Natural killer cell (primary cell): ENCODE data around the gene KANTR. TPM values are rescaled to one million over a fixed set of nuclear protein-coding genes. Genes with fewer than 3 reads are reported as not detected.
A peak's percentile ranks its signal among the peaks of the same experiment; 100 is the strongest.

Source experiments
- ATAC-seq, 3 donors: fragments of 150-1000 bp in 2 of 3; fragments of 200-7000 bp in 1 of 3; cut with Tn5 transposase; 1 replicate in 1 of 3; 2 replicates in 2 of 3; pipeline ENCODE4 v1.10.0; 2021; ENCODE audit warnings: mild to moderate bottlenecking in 2 of 3, moderate library complexity in 2 of 3
- DNase-seq, 2 donors: peaks; one replicate each; pipeline versions ENCODE4 v3.0.0 to v3.0.0-alpha.2; 2013 to 2021; ENCODE audit warnings: mixed read lengths in 1 of 2
- H3K27ac ChIP-seq: one replicate; pipeline ENCODE4 v1.5.1; 2013; ENCODE audit warnings: mild to moderate bottlenecking, low read length
- H3K27me3 ChIP-seq: one replicate; pipeline ENCODE4 v1.6.1; 2013; ENCODE audit warnings: low read length; ENCODE audit not compliant: control insufficient read depth, insufficient read depth
- H3K36me3 ChIP-seq: one replicate; pipeline ENCODE4 v1.6.1; 2013; ENCODE audit warnings: low read length; ENCODE audit not compliant: control insufficient read depth, insufficient read depth
- H3K4me1 ChIP-seq: one replicate; pipeline ENCODE4 v1.6.1; 2013; ENCODE audit warnings: low read length; ENCODE audit not compliant: control insufficient read depth, insufficient read depth
- H3K4me3 ChIP-seq: one replicate; pipeline ENCODE4 v1.5.1; 2013; ENCODE audit warnings: low read length
- H3K9me3 ChIP-seq: one replicate; pipeline ENCODE4 v1.6.1; 2013; ENCODE audit warnings: low read length; ENCODE audit not compliant: control insufficient read depth, insufficient read depth
- H3K27ac Mint-ChIP-seq, 2 donors: one replicate each; pipeline ENCODE4 v1.8.0; 2022; ENCODE audit warnings: mild to moderate bottlenecking in 2 of 2, mixed read lengths in 2 of 2, moderate library complexity in 1 of 2
- H3K27me3 Mint-ChIP-seq, 2 donors: one replicate each; pipeline ENCODE4 v1.8.0; 2022; ENCODE audit warnings: low read depth in 2 of 2, mixed read lengths in 2 of 2
- H3K36me3 Mint-ChIP-seq: one replicate; pipeline ENCODE4 v1.8.0; 2022; ENCODE audit warnings: mixed read lengths
- H3K4me1 Mint-ChIP-seq, 2 donors: one replicate each; pipeline ENCODE4 v1.8.0; 2022; ENCODE audit warnings: mixed read lengths in 2 of 2
- H3K4me3 Mint-ChIP-seq: one replicate; pipeline ENCODE4 v1.8.0; 2022; ENCODE audit warnings: mild to moderate bottlenecking, moderate library complexity, mixed read lengths
- H3K9me3 Mint-ChIP-seq, 2 donors: one replicate each; pipeline ENCODE4 v1.8.0; 2022; ENCODE audit warnings: mixed read lengths in 2 of 2
- CTCF ChIP-seq: fragments of 200-600 bp; IDR thresholded peaks from one replicate; pipeline ENCODE4 v1.8.0; 2022; ENCODE audit warnings: antibody characterized with exemption
- WGBS: methylation state at CpG from one replicate; pipeline ENCODE4 v1.1.7; 2013; ENCODE audit warnings: missing lambda C conversion rate; ENCODE audit not compliant: insufficient coverage; 5-methylcytosine and 5-hydroxymethylcytosine counted together
- intact Hi-C: fragments of 100-400 bp; cut with micrococcal nuclease; formaldehyde crosslinking; loops from one replicate; pipeline ENCODE4 v1.14.2; 2022
- total RNA-seq, 4 donors: library from RNA; stranded (reverse); fragments of 120-200 nt in 1 of 4; gene quantifications; one replicate each; pipeline versions ENCODE4 v1.2.3 to v1.2.4, GENCODE V29; 2013 to 2022

Gene KANTR
- total RNA-seq, 3 donors from 2014 or later (not counting 1 experiment from before 2014, with no cell fraction given): 15.1 to 18.1 (median 17.1) TPM

GRCh38 chrX:53078943-53079342 is 15.0 kb upstream of the KANTR start:
- Histone ChIP-seq H3K36me3 (no peaks in the 10 kb centered on the region), H3K4me1 (peaks cover 19% of the 10 kb centered on the region), H3K9me3 (no peaks in the 10 kb centered on the region), H3K27ac (no peak overlapping the region), H3K27me3 (no peaks in the 10 kb centered on the region), H3K4me3 (no peak overlapping the region)
- ATAC-seq (no peak), DNase-seq (no peak)
- Mint-ChIP-seq H3K27me3 (no peaks in the 10 kb centered on the region), H3K36me3 (no peaks in the 10 kb centered on the region), H3K27ac (peak overlapping the region in 1 of 2 donors; percentile 94), H3K4me1 (peaks cover 9 to 35% of the 10 kb centered on the region in 2 donors), H3K9me3 (no peaks in the 10 kb centered on the region), H3K4me3 (no peak overlapping the region)
- WGBS: 100% methylated on average over 1 of the region's 1 CpG
- intact Hi-C loops: no loop called here
- TF ChIP-seq CTCF: no peak

- no peaks in the 10 kb centered on the region for H3K9me3 Mint-ChIP-seq
- Histone ChIP-seq H3K4me1 (peaks cover 19% of the 10 kb centered on the region), H3K27me3 (no peaks in the 10 kb centered on the region), H3K4me3 (no peak overlapping the region), H3K9me3 (no peaks in the 10 kb centered on the region), H3K36me3 (peaks cover 5% of the 10 kb centered on the region), H3K27ac (peak overlapping the region; percentile 67)
- peak overlapping the region; percentile 82 to 94 for H3K27ac Mint-ChIP-seq
- peak in 1 of 3 donors; percentile 5 for ATAC-seq
- no peaks in the 10 kb centered on the region for H3K36me3 Mint-ChIP-seq
- intact Hi-C loops: loop anchor here (10.0 kb wide), 1 partner anchor 604 kb away; the partner anchor contains the start of gene HUWE1
- H3K4me1 Mint-ChIP-seq: peaks cover 9 to 41% of the 10 kb centered on the region in 2 donors
- WGBS: 53% methylated on average over 6 of the region's 17 CpGs
- H3K4me3 Mint-ChIP-seq: peak overlapping the region; percentile 86
- no peaks in the 10 kb centered on the region for H3K27me3 Mint-ChIP-seq
- DNase-seq: peak in 1 of 2 donors; percentile 64
- no peak for TF ChIP-seq CTCF
Measured at GRCh38 chrX:53080628-53081580, 13.0 kb upstream of the KANTR start.

GRCh38 chrX:53081925-53082772 is 11.8 kb upstream of the KANTR start, which contains the start of gene TSPYL2:
Gene TSPYL2 (plus strand): TSS chrX:53082367. CDS start chrX:53082499, 132 bp downstream.
- Mint-ChIP-seq H3K27me3 (no peaks in the 10 kb centered on the region), H3K27ac (peak within 1 kb of the TSS; percentile 94 to 95), H3K4me1 (peaks cover 9 to 44% of the 10 kb centered on the region in 2 donors), H3K9me3 (no peaks in the 10 kb centered on the region), H3K4me3 (peak within 1 kb of the TSS; percentile 95), H3K36me3 (no peaks in the 10 kb centered on the region)
- peak; percentile 77 to 93 (median 89) for ATAC-seq
- Histone ChIP-seq H3K36me3 (peaks cover 8% of the 10 kb centered on the region), H3K4me3 (peak within 1 kb of the TSS; percentile 81), H3K27ac (peak within 1 kb of the TSS; percentile 93), H3K4me1 (peaks cover 19% of the 10 kb centered on the region), H3K27me3 (no peaks in the 10 kb centered on the region), H3K9me3 (no peaks in the 10 kb centered on the region)
- intact Hi-C loops: loop anchor here (10.0 kb wide), 1 partner anchor 603 kb away; the partner anchor contains the start of gene HUWE1
- 0% methylated on average over 82 of the region's 86 CpGs for WGBS
- DNase-seq: peak; percentile 89 to 96
- no peak for TF ChIP-seq CTCF
